Mesodermal cell (in vitro differentiated cells): ENCODE results near the gene CALHM3.

Experiments used
- H3K27ac ChIP-seq: 2 replicates; pipeline ENCODE4 v1.7.0; 2013; ENCODE audit warnings: mild to moderate bottlenecking, low read depth, low read length, moderate library complexity; ENCODE audit not compliant: severe bottlenecking
- H3K36me3 ChIP-seq: 2 replicates; pipeline ENCODE4 v1.7.1; 2013; ENCODE audit warnings: mild to moderate bottlenecking, low read length, moderate library complexity; ENCODE audit not compliant: control insufficient read depth, insufficient read depth
- H3K4me1 ChIP-seq: one replicate; pipeline ENCODE4 v1.7.1; 2013; ENCODE audit warnings: mild to moderate bottlenecking, low read length; ENCODE audit not compliant: insufficient read depth, control insufficient read depth, poor library complexity, severe bottlenecking
- H3K4me3 ChIP-seq: 2 replicates; pipeline ENCODE4 v1.7.0; 2013; ENCODE audit warnings: low read length, control low read depth, mild to moderate bottlenecking; ENCODE audit not compliant: insufficient read depth, poor library complexity, severe bottlenecking; ENCODE audit errors: extremely low read depth
- H3K9me3 ChIP-seq: 2 replicates; pipeline ENCODE4 v1.7.1; 2013; ENCODE audit warnings: mild to moderate bottlenecking, low read length, moderate library complexity; ENCODE audit not compliant: control insufficient read depth
- WGBS, 2 experiments: methylation state at CpG; one replicate each; pipeline ENCODE4 v1.1.5; 2013; ENCODE audit warnings: missing lambda C conversion rate in 2 of 2; ENCODE audit not compliant: insufficient coverage in 2 of 2; 5-methylcytosine and 5-hydroxymethylcytosine counted together

The CALHM3 gene

DNA sequence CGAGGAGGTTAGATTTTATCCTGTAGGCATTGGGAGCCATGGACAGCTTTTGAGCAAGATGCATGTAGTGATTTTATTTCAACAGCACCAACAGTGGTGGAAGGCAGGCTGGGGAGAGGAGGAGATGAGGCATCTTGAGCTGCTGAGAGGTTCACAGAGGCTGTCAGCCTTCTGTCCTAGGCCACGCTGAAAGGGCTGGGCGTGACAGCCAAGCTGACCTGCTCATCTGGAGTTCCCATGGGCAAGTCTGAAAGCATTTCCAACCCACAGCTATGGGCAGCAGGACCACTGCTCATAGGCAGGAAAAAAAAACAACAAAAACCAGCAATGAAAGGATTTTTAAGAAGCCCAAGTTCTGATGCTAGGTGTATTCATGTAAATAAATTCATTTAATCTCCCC, 22.1 kb upstream of the CALHM3 start:
- H3K27ac ChIP-seq, result no peak overlapping the region
- H3K4me1 ChIP-seq, result peaks cover 7% of the 10 kb centered on the region
- 88 to 100% methylated on average over 1 to 3 of the region's 3 CpGs for WGBS, 2 experiments

DNA sequence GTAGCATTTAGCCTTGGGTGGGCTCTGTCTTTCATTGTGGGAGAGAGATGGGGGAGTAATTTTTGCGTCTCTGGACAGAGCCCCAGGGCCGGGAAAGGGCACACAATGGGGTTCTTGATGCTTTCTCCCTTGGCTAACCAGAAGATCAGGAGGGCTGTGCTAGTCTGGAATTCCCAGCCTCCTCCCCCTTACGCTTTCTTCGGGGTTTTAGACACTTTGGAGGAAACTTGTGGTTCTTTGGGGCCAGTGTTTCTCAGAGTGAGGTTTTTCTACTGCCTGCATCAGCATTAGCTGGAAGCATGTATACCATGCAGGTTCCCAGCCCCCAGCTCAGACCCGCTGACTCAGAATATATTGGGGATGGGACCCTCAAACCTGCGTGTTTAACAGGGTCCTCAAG, 21.4 kb upstream of the CALHM3 start:
- H3K27ac ChIP-seq, result no peak overlapping the region
- H3K4me3 ChIP-seq, result no peak overlapping the region
- no peaks in the 10 kb centered on the region for H3K36me3 ChIP-seq
- no peaks in the 10 kb centered on the region for H3K9me3 ChIP-seq
- peaks cover 7% of the 10 kb centered on the region for H3K4me1 ChIP-seq
- WGBS, 2 experiments, result 75 to 100% methylated on average over 3 to 4 of the region's 6 CpGs

More for the DNA sequence above, 22.1 kb upstream of the CALHM3 start:
- Histone ChIP-seq H3K4me3 (no peak overlapping the region), H3K36me3 (no peaks in the 10 kb centered on the region), H3K9me3 (no peaks in the 10 kb centered on the region)

DNA sequence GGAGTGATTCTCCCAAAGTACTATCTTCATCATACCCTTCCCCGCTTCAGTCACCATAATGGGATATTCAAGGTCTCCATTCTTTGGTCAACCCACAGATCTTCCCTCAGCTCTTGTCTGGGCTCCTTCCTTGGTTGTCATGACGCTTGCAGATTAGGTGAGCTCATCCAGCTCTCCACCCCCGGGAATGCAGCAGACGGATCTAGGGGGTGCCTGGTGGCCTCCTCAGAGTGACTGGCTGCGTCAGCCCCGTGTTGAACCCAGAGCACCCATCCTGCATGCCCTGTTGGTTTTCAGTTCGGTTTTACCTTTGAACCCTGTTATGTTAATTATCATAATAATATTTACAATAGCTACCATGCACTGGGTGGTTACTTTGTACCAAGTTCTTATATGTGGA, 20.8 kb upstream of the CALHM3 start:
- no peaks in the 10 kb centered on the region for H3K36me3 ChIP-seq
- H3K4me1 ChIP-seq, result peaks cover 7% of the 10 kb centered on the region
- H3K27ac ChIP-seq, result no peak overlapping the region
- WGBS, 2 experiments, result 59 to 62% methylated on average over 4 of the region's 7 CpGs
- H3K4me3 ChIP-seq, result no peak overlapping the region
- H3K9me3 ChIP-seq, result no peaks in the 10 kb centered on the region

DNA sequence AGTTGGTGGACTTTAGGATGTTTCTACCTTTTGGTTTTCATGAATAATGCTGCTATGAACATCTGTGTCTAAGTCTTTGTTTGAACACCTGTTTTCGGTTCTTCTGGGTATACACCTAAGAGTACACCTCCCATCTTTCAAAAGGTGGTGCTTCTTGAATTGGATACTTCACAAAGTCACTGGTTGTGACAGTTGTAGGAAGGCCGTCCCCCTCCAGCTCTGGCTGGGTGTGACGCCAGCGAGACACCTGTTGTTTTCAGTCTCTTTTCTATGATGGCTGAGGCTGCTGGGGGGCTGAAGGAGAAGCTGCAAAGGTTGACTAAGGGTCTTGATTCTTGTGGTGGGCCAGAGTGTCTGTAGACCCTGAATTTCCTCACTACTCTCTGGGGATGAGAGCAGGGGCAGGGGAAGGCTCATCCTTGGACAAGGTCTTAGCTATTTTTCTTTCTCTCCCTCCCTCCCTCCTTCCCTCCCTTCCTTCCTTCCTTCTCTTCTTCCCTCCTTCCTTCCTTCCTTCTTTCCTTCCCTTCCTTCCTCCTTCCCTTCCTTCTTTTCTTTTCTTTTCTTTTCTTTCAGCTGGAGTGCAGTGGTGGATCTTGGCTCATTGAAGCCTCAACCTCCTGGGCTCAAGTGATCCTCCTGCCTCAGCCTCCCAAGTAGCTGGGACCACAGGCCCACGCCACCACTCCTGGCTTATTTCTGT, 20.0 kb upstream of the CALHM3 start:
- Histone ChIP-seq H3K36me3 (no peaks in the 10 kb centered on the region), H3K9me3 (no peaks in the 10 kb centered on the region), H3K27ac (no peak overlapping the region), H3K4me3 (no peak overlapping the region), H3K4me1 (peaks cover 4% of the 10 kb centered on the region)
- 88 to 97% methylated on average over 3 to 5 of the region's 5 CpGs for WGBS, 2 experiments

DNA sequence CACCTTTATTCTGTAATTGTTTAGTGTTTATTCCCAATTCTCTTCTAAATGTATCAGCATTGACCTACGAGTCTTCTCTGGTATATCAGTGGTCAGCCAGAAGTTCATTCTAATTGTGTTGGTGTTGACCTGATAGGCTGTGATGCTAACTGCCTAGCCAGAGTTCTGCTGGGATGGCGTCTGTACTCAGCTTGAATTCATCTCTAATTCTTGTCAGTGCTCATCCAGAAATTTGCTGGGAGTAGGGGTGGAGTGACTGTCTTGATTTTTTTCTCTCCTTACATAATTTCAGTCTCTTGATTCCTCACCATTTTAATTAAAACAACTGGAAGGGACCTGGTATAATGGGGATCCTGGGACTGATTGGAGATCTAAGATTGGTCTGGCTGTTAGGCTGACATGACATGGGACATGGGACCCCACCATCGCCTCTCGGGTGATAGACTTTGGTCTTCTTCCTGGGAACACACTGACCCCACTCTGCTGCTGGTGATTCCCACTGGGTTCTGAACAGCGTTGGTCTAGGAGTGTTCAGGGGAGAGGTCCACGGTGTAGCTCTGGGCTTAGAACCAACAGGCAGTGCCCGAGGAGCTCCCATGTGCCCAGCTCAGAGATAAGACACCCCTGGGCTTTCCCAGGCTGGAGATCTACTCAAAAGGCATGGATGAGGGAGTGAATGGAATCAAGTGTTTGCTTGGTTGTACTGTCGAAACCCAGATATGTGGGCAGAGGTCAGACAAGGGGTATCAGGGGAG, 18.3 kb upstream of the CALHM3 start:
- no peak overlapping the region for H3K4me3 ChIP-seq
- no peak overlapping the region for H3K27ac ChIP-seq
- 86 to 95% methylated on average over 6 to 7 of the region's 8 CpGs for WGBS, 2 experiments
- H3K36me3 ChIP-seq, result no peaks in the 10 kb centered on the region
- no peaks in the 10 kb centered on the region for H3K9me3 ChIP-seq
- peaks cover 14% of the 10 kb centered on the region for H3K4me1 ChIP-seq

DNA sequence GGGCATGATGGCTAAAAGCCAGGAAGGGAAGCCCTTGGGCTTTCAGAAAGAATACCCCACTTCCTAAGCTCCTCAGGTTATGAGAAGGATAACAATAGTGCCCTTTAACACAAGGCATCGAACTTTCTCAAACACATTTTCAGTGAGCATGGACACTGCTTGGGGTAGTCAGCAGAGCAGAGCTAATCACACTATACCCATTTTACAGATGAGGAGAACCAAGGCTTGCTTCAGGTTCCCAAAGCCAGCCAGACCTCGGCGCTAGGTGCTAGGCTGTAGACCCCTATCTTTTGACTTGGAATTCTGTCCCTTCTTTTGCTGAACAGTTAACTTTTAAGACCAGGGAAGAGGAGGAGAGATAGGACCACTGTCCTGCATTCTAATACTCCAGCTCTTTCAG, 16.3 kb upstream of the CALHM3 start:
- H3K9me3 ChIP-seq, result no peaks in the 10 kb centered on the region
- WGBS, 2 experiments, result 92 to 93% methylated on average over 3 of the region's 3 CpGs

DNA sequence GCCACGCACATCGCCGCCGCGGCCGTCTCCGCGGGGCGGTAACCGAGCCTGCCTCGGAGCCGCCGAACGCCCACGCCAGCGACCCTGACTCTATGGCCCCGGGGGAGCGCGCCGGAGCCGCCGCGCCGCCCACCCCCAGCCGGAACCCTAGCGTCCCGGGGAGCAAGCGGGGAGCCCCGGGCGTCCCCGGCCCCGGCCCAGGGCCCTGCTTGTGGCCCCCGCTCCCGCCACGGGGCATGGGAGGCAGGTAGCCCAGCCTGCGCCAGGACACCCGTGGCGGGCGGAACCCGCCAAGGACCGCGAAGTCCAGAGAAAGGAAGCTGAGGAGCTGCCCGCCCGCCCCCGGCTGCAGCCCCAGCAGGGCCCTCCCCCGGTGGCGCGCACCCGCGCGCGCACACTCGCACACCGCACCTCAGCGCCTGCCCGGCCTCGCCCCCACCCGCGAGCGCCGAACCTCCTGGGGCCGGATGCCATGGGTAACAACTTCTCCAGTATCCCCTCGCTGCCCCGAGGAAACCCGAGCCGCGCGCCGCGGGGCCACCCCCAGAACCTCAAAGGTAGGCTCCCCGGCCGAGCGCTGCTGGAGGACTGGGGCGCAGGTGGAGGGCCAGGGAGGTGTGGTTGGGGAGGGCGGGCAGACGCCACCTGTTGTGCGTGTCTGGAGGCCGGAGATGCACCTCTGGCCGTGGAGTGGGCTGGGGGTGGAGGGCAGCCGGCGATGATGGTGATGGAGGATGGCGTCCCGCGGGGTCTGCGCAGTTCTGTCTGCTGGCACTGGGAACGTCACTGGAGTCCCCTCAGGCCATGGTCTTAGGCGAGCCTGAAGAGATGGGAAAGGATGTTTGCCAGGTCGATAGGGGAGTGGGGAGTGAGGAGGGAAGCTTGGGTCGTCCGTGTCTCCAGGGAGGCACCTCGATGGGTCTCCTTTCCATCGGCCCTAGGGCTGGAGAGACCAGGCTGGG, 15.2 kb upstream of the CALHM3 start:
- no peaks in the 10 kb centered on the region for H3K36me3 ChIP-seq
- no peak overlapping the region for H3K27ac ChIP-seq
- H3K4me1 ChIP-seq, result peaks cover 23% of the 10 kb centered on the region
- H3K9me3 ChIP-seq, result no peaks in the 10 kb centered on the region
- peak overlapping the region; percentile 45 for H3K4me3 ChIP-seq
- WGBS, 2 experiments, result 0 to 1% methylated on average over 50 to 77 of the region's 92 CpGs

More for the DNA sequence above, 16.3 kb upstream of the CALHM3 start:
- Histone ChIP-seq H3K4me1 (peaks cover 23% of the 10 kb centered on the region), H3K27ac (no peak overlapping the region), H3K36me3 (no peaks in the 10 kb centered on the region), H3K4me3 (no peak overlapping the region)

DNA sequence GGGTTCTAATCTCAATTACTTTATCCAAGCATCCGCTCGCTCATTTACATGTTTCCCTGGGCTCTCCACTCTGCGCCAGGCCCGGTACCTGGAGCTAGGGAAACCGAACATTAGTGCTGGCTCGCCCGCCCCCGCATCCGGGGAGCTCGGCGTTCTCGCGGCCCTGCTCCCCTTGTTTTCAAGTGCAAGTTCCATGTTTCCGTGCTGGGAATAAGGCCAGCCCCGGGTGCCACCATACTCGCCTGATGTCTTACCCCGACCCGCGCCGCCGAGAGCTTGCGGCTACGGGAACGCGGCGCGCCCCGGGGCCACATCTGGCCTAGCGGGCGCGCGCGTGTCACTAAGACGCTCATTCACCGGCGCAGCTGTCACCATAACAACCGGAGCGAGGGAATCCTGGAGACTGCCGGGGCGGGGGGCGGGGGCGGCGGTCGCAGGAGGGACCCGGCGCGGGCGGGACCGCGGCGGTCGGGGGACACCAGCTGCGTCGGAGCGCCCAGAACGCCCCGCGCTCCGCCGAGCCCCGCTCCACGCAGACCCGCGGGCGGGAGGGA, 14.4 kb upstream of the CALHM3 start, which contains the start of gene NEURL1:
Gene NEURL1, plus strand, starts transcription at position 344 of the 554 bp plus-strand sequence. CDS start 683 bp downstream, outside the sequence.
- H3K27ac ChIP-seq, result peak within 1 kb of the TSS; percentile 75
- 6% methylated on average over 60 to 63 of the region's 65 CpGs for WGBS, 2 experiments

DNA sequence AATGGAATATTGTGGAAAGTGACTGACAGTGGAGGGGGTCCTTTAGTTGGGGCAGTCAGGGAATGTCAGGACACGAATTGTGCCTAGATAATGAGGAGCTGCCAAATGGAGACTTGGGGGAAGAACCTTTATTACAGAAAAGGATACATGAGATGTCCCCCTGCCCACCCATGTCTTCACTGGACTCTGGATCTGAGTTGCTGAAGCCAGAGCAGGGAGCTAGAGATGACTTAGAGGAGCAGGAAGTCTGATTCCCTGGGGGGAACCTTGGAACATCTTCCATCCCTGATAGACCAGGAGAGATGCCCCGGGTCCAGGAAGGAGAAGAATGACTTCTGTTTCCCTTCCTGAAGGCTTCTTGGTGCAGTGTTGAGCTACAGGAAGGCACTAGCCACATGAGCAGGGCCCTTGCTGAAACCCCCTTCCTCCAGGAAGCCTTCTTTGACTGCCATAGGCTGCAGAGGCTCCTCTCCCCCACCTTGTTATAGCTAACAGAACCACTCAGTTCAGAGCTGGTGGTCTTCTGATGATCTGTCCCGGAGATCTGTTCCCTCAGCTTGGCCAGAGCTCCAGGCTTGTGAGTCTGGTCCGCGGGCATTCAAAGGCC, 13.7 kb upstream of the CALHM3 start:
- H3K27ac ChIP-seq, result peak overlapping the region; percentile 75
- no peaks in the 10 kb centered on the region for H3K9me3 ChIP-seq
- WGBS, 2 experiments, result 79 to 97% methylated on average over 4 to 5 of the region's 5 CpGs
- H3K4me1 ChIP-seq, result peaks cover 23% of the 10 kb centered on the region
- H3K4me3 ChIP-seq, result no peak overlapping the region
- no peaks in the 10 kb centered on the region for H3K36me3 ChIP-seq

More for the DNA sequence above, 14.4 kb upstream of the CALHM3 start, which contains the start of gene NEURL1:
- peak within 1 kb of the TSS; percentile 45 for H3K4me3 ChIP-seq
- H3K36me3 ChIP-seq, result no peaks in the 10 kb centered on the region
- H3K4me1 ChIP-seq, result peaks cover 23% of the 10 kb centered on the region
- H3K9me3 ChIP-seq, result no peaks in the 10 kb centered on the region
